IMR-90 (cell line): ENCODE results near the gene PDCD1. TPM values are rescaled to one million over a fixed set of nuclear protein-coding genes. Genes with fewer than 3 reads are reported as not detected.
"Not testable (repeated sequence)": the region's sequence is repeated elsewhere in the genome, so short reads cannot be mapped to it uniquely, and the experiment has no call there.

ENCODE experiments used
- ATAC-seq: fragments of 200-7000 bp; cut with Tn5 transposase; 2 replicates; pipeline ENCODE4 v1.9.1; 2020; ENCODE audit warnings: low read depth, mild to moderate bottlenecking, moderate library complexity
- BruUV-seq: library from RNA; stranded (reverse); fragments of 400-500 nt; replicated peaks from 2 replicates; lab custom pipeline; 2021; lab: Mats Ljungman, UMichigan
- CTCF ChIA-PET: fragments of 300-600 bp; formaldehyde crosslinking; extraction: SDS; loops from one replicate; lab custom pipeline; 2021; ENCODE audit warnings: antibody characterized with exemption; lab: Yijun Ruan, JAX
- POLR2A ChIA-PET: fragments of 300-600 bp; sonication (Branson Sonifier 250); formaldehyde crosslinking; loops from one replicate; lab custom pipeline; 2022; ENCODE audit warnings: antibody characterized with exemption; ENCODE audit not compliant: unreplicated experiment; lab: Charles Lee
- DNase-seq: peaks from one replicate; pipeline ENCODE4 v3.0.0; 2013
- H2AFZ ChIP-seq: replicated peaks from 2 replicates; pipeline ENCODE3; 2013; ENCODE audit warnings: low read length, mild to moderate bottlenecking; ENCODE audit not compliant: poor library complexity
- H2AK5ac ChIP-seq: 2 replicates; pipeline ENCODE4 v1.6.1; 2013; ENCODE audit warnings: low read depth, low read length, inconsistent platforms
- H2AK9ac ChIP-seq: replicated peaks from 2 replicates; pipeline ENCODE3; 2013; ENCODE audit warnings: mild to moderate bottlenecking, low read depth, low read length, moderate library complexity; ENCODE audit not compliant: poor library complexity
- H2BK120ac ChIP-seq: 2 replicates; pipeline ENCODE4 v1.6.1; 2013; ENCODE audit warnings: low read depth, low read length, inconsistent platforms
- H2BK15ac ChIP-seq: 3 replicates; pipeline ENCODE4 v1.6.1; 2013; ENCODE audit warnings: low read depth, low read length, inconsistent platforms
- H2BK20ac ChIP-seq: 2 replicates; pipeline ENCODE4 v1.6.1; 2013; ENCODE audit warnings: low read depth, mild to moderate bottlenecking, inconsistent platforms, low read length, moderate library complexity
- H2BK5ac ChIP-seq: 2 replicates; pipeline ENCODE4 v1.6.1; 2013; ENCODE audit warnings: mild to moderate bottlenecking, low read depth, low read length, inconsistent platforms; ENCODE audit not compliant: poor library complexity, severe bottlenecking
- H3K14ac ChIP-seq: replicated peaks from 2 replicates; pipeline ENCODE4 v1.6.1; 2013; ENCODE audit warnings: low read depth, low read length, inconsistent platforms
- H3K18ac ChIP-seq: 2 replicates; pipeline ENCODE4 v1.6.1; 2013; ENCODE audit warnings: low read depth, low read length, control low read depth
- H3K23ac ChIP-seq: 2 replicates; pipeline ENCODE4 v1.6.1; 2013; ENCODE audit warnings: low read depth, low read length, inconsistent platforms
- H3K27ac ChIP-seq: 2 replicates; pipeline ENCODE4 v1.5.1; 2013; ENCODE audit warnings: mild to moderate bottlenecking, control low read depth, low read length; ENCODE audit not compliant: insufficient read depth
- H3K27me3 ChIP-seq: 2 replicates; pipeline ENCODE4 v1.6.1; 2013; ENCODE audit warnings: low read length; ENCODE audit not compliant: control insufficient read depth, insufficient read depth
- H3K36me3 ChIP-seq: 2 replicates; pipeline ENCODE4 v1.6.1; 2013; ENCODE audit warnings: low read length, mixed read lengths; ENCODE audit not compliant: control insufficient read depth, insufficient read depth
- H3K4ac ChIP-seq: 2 replicates; pipeline ENCODE4 v1.6.1; 2013; ENCODE audit warnings: low read depth, low read length, inconsistent platforms
- H3K4me1 ChIP-seq: 2 replicates; pipeline ENCODE4 v1.6.1; 2013; ENCODE audit warnings: low read length, mixed read lengths; ENCODE audit not compliant: control insufficient read depth, insufficient read depth
- H3K4me2 ChIP-seq: 2 replicates; pipeline ENCODE4 v1.6.1; 2013; ENCODE audit warnings: low read depth, mild to moderate bottlenecking, control low read depth, low read length, moderate library complexity
- H3K4me3 ChIP-seq: 2 replicates; pipeline ENCODE4 v1.5.1; 2013; ENCODE audit warnings: low read depth, mild to moderate bottlenecking, control low read depth, low read length, moderate library complexity; ENCODE audit not compliant: insufficient read depth
- H3K56ac ChIP-seq: 2 replicates; pipeline ENCODE4 v1.6.1; 2013; ENCODE audit warnings: low read length, inconsistent platforms; ENCODE audit not compliant: insufficient read depth; ENCODE audit errors: extremely low read depth
- H3K79me1 ChIP-seq, 2 experiments: 2 replicates each; pipeline ENCODE4 v1.6.1; 2013; ENCODE audit warnings: low read length in 2 of 2, inconsistent platforms in 1 of 2, low read depth in 1 of 2
- H3K9ac ChIP-seq: 2 replicates; pipeline ENCODE4 v1.6.1; 2013; ENCODE audit warnings: low read depth, low read length, control low read depth
- H3K9me1 ChIP-seq: 2 replicates; pipeline ENCODE4 v1.6.1; 2013; ENCODE audit warnings: low read length, inconsistent platforms; ENCODE audit not compliant: insufficient read depth
- H3K9me3 ChIP-seq: 2 replicates; pipeline ENCODE4 v1.6.1; 2013; ENCODE audit warnings: low read length; ENCODE audit not compliant: control insufficient read depth, insufficient read depth
- H4K20me1 ChIP-seq: 2 replicates; pipeline ENCODE4 v1.6.1; 2013; ENCODE audit warnings: low read length, inconsistent platforms; ENCODE audit not compliant: insufficient read depth
- H4K5ac ChIP-seq: 2 replicates; pipeline ENCODE4 v1.6.1; 2013; ENCODE audit warnings: mild to moderate bottlenecking, low read depth, low read length, control low read depth
- H4K8ac ChIP-seq, 2 experiments: 2 replicates each; pipeline ENCODE4 v1.6.1; 2013; ENCODE audit warnings: low read depth in 2 of 2, low read length in 2 of 2, control low read depth in 1 of 2, inconsistent platforms in 1 of 2
- H4K91ac ChIP-seq: 2 replicates; pipeline ENCODE4 v1.6.1; 2013; ENCODE audit warnings: low read depth, low read length, inconsistent platforms; ENCODE audit not compliant: insufficient read depth
- WGBS, 2 experiments: methylation state at CpG; one replicate each; pipeline versions ENCODE4 v1.1.5 to v1.1.7; 2013; ENCODE audit warnings: missing lambda C conversion rate in 2 of 2; ENCODE audit not compliant: insufficient read length in 1 of 2; ENCODE audit errors: extremely low coverage in 2 of 2; 5-methylcytosine and 5-hydroxymethylcytosine counted together
- dilution Hi-C: fragments of 300-500 bp; cut with HindIII; formaldehyde crosslinking; loops from one replicate; pipeline ENCODE4 v1.14.3; 2018; ENCODE audit warnings: low sequenced_read_pairs; ENCODE audit not compliant: unreplicated experiment
- in situ Hi-C: fragments of 300-500 bp; cut with MboI; formaldehyde crosslinking; loops from 3 replicates; pipeline ENCODE4 v1.14.3; 2019; ENCODE audit warnings: low sequenced_read_pairs, inconsistent platforms, mixed read lengths
- intact Hi-C: fragments of 100-400 bp; cut with micrococcal nuclease; formaldehyde crosslinking; loops from 2 replicates; pipeline ENCODE4 v1.10.0; 2022
- polyA plus RNA-seq, 3 experiments: library from polyadenylated mRNA; depleted of rRNA; stranded (reverse); fragments of >200 nt; gene quantifications; 2 replicates each; pipeline ENCODE4 v1.2.3, GENCODE V29; 2012; ENCODE audit warnings: low replicate concordance in 1 of 3
- total RNA-seq: library from RNA; depleted of rRNA; stranded (reverse); fragments of >200 nt; gene quantifications from 2 replicates; pipeline ENCODE4 v1.2.3, GENCODE V29; 2012

The PDCD1 gene
- total and polyA plus RNA-seq, 2 of the 4 experiments (the other 2 are of a cell fraction) = not detected

- dilution Hi-C loops, H2BK5ac ChIP-seq, H3K18ac ChIP-seq, POLR2A ChIA-PET, H3K9me1 ChIP-seq, H4K20me1 ChIP-seq, H4K91ac ChIP-seq, H2AK9ac ChIP-seq, H3K36me3 ChIP-seq, H3K4me1 ChIP-seq, BruUV-seq, ATAC-seq, H3K14ac ChIP-seq, H3K27me3 ChIP-seq, H2BK20ac ChIP-seq, H2AFZ ChIP-seq, H2BK120ac ChIP-seq, H3K4ac ChIP-seq, H4K5ac ChIP-seq, H3K23ac ChIP-seq, H2BK15ac ChIP-seq, H3K56ac ChIP-seq, H2AK5ac ChIP-seq, H3K9me3 ChIP-seq, H3K4me2 ChIP-seq, DNase-seq, H3K9ac ChIP-seq, H3K27ac ChIP-seq, H3K4me3 ChIP-seq, H3K79me1 ChIP-seq, CTCF ChIA-PET, H4K8ac ChIP-seq: not testable (repeated sequence)
- in situ Hi-C loops (loop anchor here (5.0 kb wide), 1 partner anchor 209 kb away; no protein-coding TSS in a partner anchor), intact Hi-C loops (loop anchor here (10.0 kb wide), 1 partner anchor 171 kb away; the partner anchor contains the start of gene ING5)
- 77% methylated on average over 3 of the region's 22 CpGs; no CpG with 5 or more reads in 1 of the 2 experiments for WGBS, 2 experiments
Measured at GRCh38 chr2:241875754-241876527, 17.2 kb upstream of the PDCD1 start.
